ENCODE data around the gene MTFP1. TPM values are rescaled to one million over a fixed set of nuclear protein-coding genes. Genes with fewer than 3 reads are reported as not detected.

MTFP1 gene
- total and polyA plus RNA-seq, 8 donors: 5.7 to 31.8 (median 8.6) TPM

DNA sequence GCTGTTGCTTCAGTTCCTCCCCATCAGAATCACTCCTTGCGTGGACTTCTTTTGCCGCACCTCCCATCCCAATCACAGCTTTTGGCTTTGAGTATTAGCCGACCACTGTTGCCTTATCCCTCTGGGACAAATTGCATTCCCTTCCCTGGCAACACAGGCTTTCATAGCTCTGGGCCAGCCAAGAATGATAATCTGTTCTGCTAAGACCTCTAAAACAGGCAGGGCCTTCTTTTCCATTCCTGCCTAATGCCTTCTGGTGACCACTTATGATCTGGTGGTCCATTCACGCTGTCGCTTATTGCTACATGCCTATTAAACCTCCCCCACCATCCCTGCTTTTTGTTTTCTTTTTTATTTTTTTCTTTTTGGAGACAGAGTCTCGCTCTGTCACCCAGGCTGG is 19.2 kb upstream of the MTFP1 start:
- TF ChIP-seq CTCF (IDR thresholded peaks at IDR 0.05): no peak
- Histone ChIP-seq H3K9me3 (no peaks in the 10 kb centered on the region), H3K4me1 (no peaks in the 10 kb centered on the region), H3K27me3 (no peaks in the 10 kb centered on the region), H3K27ac (no peak overlapping the region), H3K4me3 (no peak overlapping the region), H3K36me3 (peaks cover 0 to 11% of the 10 kb centered on the region in 2 donors)
- DNase-seq (no peak), ATAC-seq (no peak)
- intact Hi-C loops (cut with DNase I): no loop called here

DNA sequence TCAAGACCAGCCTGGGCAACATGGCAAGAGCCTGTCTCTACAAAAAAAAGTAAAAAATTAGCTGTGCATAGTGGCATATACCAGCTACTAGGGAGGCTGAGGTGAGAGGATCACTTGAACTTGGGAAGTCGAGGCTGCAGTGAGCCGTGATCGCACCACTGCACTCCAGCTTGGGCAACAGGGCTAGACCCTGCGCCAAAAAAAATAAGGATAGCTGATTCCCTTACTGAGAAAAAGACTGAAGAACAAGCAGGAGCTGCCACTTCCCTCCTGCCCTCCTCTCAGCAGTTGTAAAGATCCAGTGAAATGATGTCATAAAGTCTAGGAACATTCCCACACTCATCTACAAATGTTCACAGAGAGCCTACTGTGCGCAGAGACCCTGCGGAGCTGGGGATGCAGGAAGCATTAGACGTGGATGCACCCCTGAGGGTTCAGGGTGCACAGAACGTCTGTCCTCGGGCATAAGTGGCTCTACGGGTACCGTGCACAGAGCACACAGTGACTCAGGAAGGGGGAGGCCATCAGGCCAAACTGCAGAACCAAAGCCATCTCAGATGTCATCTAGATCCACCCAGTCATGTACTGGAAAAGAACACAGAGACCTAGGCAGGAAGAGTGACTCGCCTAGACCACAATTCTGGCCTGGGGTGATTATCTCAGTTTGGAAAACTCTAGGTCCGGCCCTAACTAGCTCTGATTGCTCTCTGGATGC is 17.0 kb upstream of the MTFP1 start:
- DNase-seq: no peak
- Histone ChIP-seq H3K27me3 (no peaks in the 10 kb centered on the region), H3K4me1 (no peaks in the 10 kb centered on the region), H3K9me3 (no peaks in the 10 kb centered on the region), H3K27ac (no peak overlapping the region), H3K36me3 (peaks cover 0 to 11% of the 10 kb centered on the region in 2 donors), H3K4me3 (no peak overlapping the region)
- intact Hi-C loops (cut with DNase I): no loop called here
- ATAC-seq: peak; percentile 47
- TF ChIP-seq CTCF (IDR thresholded peaks at IDR 0.05): no peak

GRCh38 chr22:30411780-30412179 is 13.8 kb upstream of the MTFP1 start:
- H3K27ac ChIP-seq: no peak overlapping the region
- no peaks in the 10 kb centered on the region for H3K9me3 ChIP-seq

DNA sequence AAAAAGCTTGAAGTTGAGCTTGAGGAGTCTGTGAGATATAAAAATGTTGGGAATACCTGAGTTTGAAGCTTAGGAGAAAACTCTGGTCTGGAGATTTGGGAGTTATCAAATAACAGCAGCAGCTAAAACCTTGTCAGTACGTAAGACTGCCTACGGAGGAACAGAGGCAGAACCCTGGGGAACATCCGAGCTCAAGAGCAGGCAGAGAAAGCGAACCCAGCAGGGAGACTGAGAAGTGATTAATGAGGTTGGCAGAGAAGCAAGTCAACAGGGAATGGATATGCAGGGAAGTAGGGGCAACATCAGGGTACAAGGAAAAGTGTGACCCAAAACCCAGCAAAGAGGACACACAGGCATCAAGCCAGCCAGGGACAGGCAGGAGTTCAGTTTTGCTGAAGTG is 12.6 kb upstream of the MTFP1 start:
- Histone ChIP-seq H3K36me3 (peaks cover 0 to 40% of the 10 kb centered on the region in 2 donors), H3K4me3 (no peak overlapping the region), H3K9me3 (no peaks in the 10 kb centered on the region), H3K27me3 (no peaks in the 10 kb centered on the region), H3K4me1 (no peaks in the 10 kb centered on the region), H3K27ac (no peak overlapping the region)
- no peak for TF ChIP-seq CTCF (IDR thresholded peaks at IDR 0.05)
- intact Hi-C loops (cut with DNase I): no loop called here
- no peak for DNase-seq
- no peak for ATAC-seq

More at GRCh38 chr22:30411780-30412179, 13.8 kb upstream of the MTFP1 start:
- H3K4me3 ChIP-seq: no peak overlapping the region
- intact Hi-C loops (cut with DNase I): no loop called here
- TF ChIP-seq CTCF (IDR thresholded peaks at IDR 0.05): no peak
- peaks cover 0 to 29% of the 10 kb centered on the region in 2 donors for H3K36me3 ChIP-seq
- DNase-seq: no peak
- no peaks in the 10 kb centered on the region for H3K27me3 ChIP-seq
- ATAC-seq: no peak
- no peaks in the 10 kb centered on the region for H3K4me1 ChIP-seq

GRCh38 chr22:30413745-30414524 is 11.6 kb upstream of the MTFP1 start:
- no peak overlapping the region for H3K4me3 ChIP-seq
- H3K9me3 ChIP-seq: no peaks in the 10 kb centered on the region
- ATAC-seq (no peak), DNase-seq (no peak)
- H3K27me3 ChIP-seq: no peaks in the 10 kb centered on the region
- TF ChIP-seq CTCF (IDR thresholded peaks at IDR 0.05): no peak
- no peak overlapping the region for H3K27ac ChIP-seq
- peaks cover 0 to 49% of the 10 kb centered on the region in 2 donors for H3K36me3 ChIP-seq
- no peaks in the 10 kb centered on the region for H3K4me1 ChIP-seq
- intact Hi-C loops (cut with DNase I): no loop called here

Data from left lung (tissue), 10 donors.